Measurements from ENCODE around the gene SEMA4A.
"Not testable (repeated sequence)": the region's sequence is repeated elsewhere in the genome, so short reads cannot be mapped to it uniquely, and the experiment has no call there.

DNA sequence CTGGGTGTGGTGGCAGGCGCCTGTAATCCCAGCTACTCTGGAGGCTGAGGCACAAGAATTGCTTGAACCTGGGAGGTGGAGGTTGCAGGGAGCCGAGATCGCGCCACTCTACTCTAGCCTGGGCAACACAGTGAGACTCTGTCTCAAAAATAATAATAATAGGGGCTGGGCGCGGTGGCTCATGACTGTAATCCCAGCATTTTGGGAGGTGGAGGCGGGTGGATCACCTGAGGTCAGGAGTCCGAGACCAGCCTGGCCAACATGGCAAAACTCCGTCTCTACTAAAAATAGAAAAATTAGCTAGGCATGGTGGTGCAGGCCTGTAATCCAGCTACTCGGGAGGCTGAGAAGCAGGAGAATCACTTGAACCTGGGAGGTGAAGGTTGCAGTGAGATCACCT is 27.8 kb upstream of the SEMA4A start:
- not testable (repeated sequence) for TF ChIP-seq CTCF (IDR thresholded peaks at IDR 0.05; ENCODE audit: low read depth, low read length, poor library complexity, severe bottlenecking); EZH2phosphoT487 (IDR thresholded peaks at IDR 0.05; ENCODE audit: borderline replicate concordance, low read length)

All from DOHH2 (cell line).